A673 (cell line): ENCODE data around the gene RSRC1.

Experiments used
- CTCF ChIP-seq: fragments of 300-800, 200-600 bp; sonication (generic); conservative IDR thresholded peaks from 2 replicates; pipeline ENCODE4 v1.5.1; 2017; ENCODE audit warnings: low read depth, mild to moderate bottlenecking, antibody characterized with exemption, low read length, moderate library complexity, mixed read lengths
- EZH2 ChIP-seq: fragments of 200-600 bp; sonication (generic); IDR thresholded peaks from 2 replicates; pipeline ENCODE4 v1.6.1; 2017; ENCODE audit warnings: borderline replicate concordance, low read depth, mild to moderate bottlenecking, mixed read lengths, antibody characterized with exemption, low read length; ENCODE audit not compliant: poor library complexity, severe bottlenecking

- TF ChIP-seq CTCF (no peak), EZH2 (no peak)
These were observed 258.4 kb downstream of the RSRC1 start for GRCh38 chr3:158368271-158368670.
